Smooth muscle cell (in vitro differentiated cells): Measurements from ENCODE around the gene MAPK8. TPM values are rescaled to one million over a fixed set of nuclear protein-coding genes. Genes with fewer than 3 reads are reported as not detected.

Source experiments
- DNase-seq: peaks from one replicate; lab custom pipeline; 2025; ENCODE audit not compliant: unreplicated experiment; lab: John Stamatoyannopoulos, UW
- H2AFZ ChIP-seq: fragments of 200-600 bp; sonication (generic); 2 replicates; pipeline ENCODE4 v1.6.0; 2016; ENCODE audit warnings: antibody characterized with exemption, low read depth, mild to moderate bottlenecking
- H3F3A ChIP-seq: fragments of 200-600 bp; sonication (generic); 2 replicates; pipeline ENCODE4 v1.6.0; 2017; ENCODE audit warnings: antibody characterized with exemption, low read depth
- H3K27ac ChIP-seq: fragments of 200-600 bp; sonication (generic); 2 replicates; pipeline ENCODE4 v1.5.1; 2016; ENCODE audit warnings: low read depth, mild to moderate bottlenecking
- H3K27me3 ChIP-seq: fragments of 200-600 bp; sonication (generic); 2 replicates; pipeline ENCODE4 v1.6.1; 2016; ENCODE audit warnings: low read depth, mild to moderate bottlenecking
- H3K36me3 ChIP-seq: fragments of 200-600 bp; sonication (generic); 2 replicates; pipeline ENCODE4 v1.5.1; 2016; ENCODE audit warnings: low read depth
- H3K4me1 ChIP-seq: fragments of 200-600 bp; sonication (generic); 2 replicates; pipeline ENCODE4 v1.5.1; 2016; ENCODE audit warnings: low read depth
- H3K4me2 ChIP-seq: fragments of 200-600 bp; sonication (generic); 2 replicates; pipeline ENCODE4 v1.6.0; 2016; ENCODE audit warnings: mild to moderate bottlenecking
- H3K4me3 ChIP-seq: fragments of 200-600 bp; sonication (generic); 2 replicates; pipeline ENCODE4 v1.5.1; 2016; ENCODE audit warnings: mild to moderate bottlenecking
- H3K79me2 ChIP-seq: fragments of 200-600 bp; sonication (generic); 2 replicates; pipeline ENCODE4 v1.6.0; 2016; ENCODE audit warnings: low read depth, mild to moderate bottlenecking
- H3K9ac ChIP-seq: fragments of 200-600 bp; sonication (generic); 2 replicates; pipeline ENCODE4 v1.6.0; 2016; ENCODE audit warnings: low read depth
- H3K9me3 ChIP-seq: fragments of 200-600 bp; sonication (generic); replicated peaks from 2 replicates; pipeline ENCODE4 v1.5.1; 2016; ENCODE audit warnings: low read depth
- H4K20me1 ChIP-seq: fragments of 200-600 bp; sonication (generic); 2 replicates; pipeline ENCODE4 v1.6.0; 2016; ENCODE audit warnings: low read depth
- WGBS: methylation state at CpG from one replicate; pipeline ENCODE4 v1.1.7; 2016; ENCODE audit warnings: low lambda C conversion rate; 5-methylcytosine and 5-hydroxymethylcytosine counted together
- polyA plus RNA-seq: library from polyadenylated mRNA; unstranded; fragments of >200 nt; fragmentation: Nextera tagmentation; extraction: Ambion mirVana; gene quantifications from 2 replicates; pipeline ENCODE4 v1.2.1, GENCODE V29; 2016
- total RNA-seq: library from RNA; depleted of rRNA; stranded (reverse); fragments of >200 nt; gene quantifications from 2 replicates; pipeline ENCODE4 v1.2.3, GENCODE V29; 2014
- TF ChIP-seq, protein P1 (sequence below): fragments of 200-600 bp; sonication (generic); IDR thresholded peaks from 2 replicates; pipeline ENCODE4 v1.5.1; 2017; ENCODE audit warnings: borderline replicate concordance, mild to moderate bottlenecking, antibody characterized with exemption; ENCODE audit not compliant: insufficient read depth, poor library complexity, severe bottlenecking

Gene MAPK8
- total and polyA plus RNA-seq, 2 experiments from 2014 or later = 13.1 to 45.5 TPM

DNA sequence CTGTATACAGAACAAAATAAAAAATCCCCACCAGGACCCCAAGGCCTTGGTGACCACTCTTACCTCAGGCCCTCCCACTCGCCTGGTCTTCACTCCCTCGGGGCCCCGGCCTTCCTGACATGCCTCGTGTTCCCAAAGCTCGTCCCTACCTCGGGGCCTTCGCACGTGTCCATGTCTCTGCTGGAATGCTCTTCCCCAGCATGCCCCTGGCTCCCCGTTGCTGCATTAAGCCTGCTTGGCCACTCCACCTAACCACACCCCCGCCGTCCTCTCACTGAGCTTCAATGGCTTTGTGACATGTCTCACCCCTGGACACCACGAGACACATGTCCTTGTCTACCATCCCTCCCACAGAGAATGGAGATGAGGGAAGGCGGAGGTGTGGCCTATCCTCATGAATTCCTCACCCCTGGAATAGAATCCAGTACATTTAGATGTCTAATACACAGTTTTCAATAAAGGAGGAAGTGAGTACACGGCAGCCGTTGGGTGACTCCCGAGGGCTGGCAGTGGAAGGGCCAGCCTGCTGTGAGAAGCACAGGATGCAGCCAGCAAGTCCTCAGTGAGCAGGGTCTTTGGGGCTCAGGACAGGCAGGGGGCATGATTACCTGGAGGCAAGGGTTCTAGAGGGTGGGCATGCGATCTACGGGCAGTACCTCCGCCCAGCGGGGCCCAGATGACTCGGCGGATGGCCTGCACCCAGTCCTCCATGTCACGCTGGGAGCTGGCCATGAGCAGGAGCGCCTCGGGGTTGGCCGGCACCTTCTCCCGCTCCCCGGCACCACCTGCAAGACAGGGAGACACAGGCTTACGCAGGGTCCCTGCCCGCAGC is 172.7 kb downstream of the MAPK8 start:
- Histone ChIP-seq H3K27me3 (no peaks in the 10 kb centered on the region), H2AFZ (no peak overlapping the region), H3K4me3 (no peak overlapping the region), H3K9me3 (no peaks in the 10 kb centered on the region), H3K4me2 (no peak overlapping the region), H3K27ac (no peak overlapping the region), H3F3A (no peaks in the 10 kb centered on the region), H3K9ac (no peak overlapping the region), H3K4me1 (no peaks in the 10 kb centered on the region), H4K20me1 (no peaks in the 10 kb centered on the region), H3K79me2 (no peaks in the 10 kb centered on the region), H3K36me3 (no peaks in the 10 kb centered on the region)
- DNase-seq = no peak
- TF ChIP-seq, protein P1, sequence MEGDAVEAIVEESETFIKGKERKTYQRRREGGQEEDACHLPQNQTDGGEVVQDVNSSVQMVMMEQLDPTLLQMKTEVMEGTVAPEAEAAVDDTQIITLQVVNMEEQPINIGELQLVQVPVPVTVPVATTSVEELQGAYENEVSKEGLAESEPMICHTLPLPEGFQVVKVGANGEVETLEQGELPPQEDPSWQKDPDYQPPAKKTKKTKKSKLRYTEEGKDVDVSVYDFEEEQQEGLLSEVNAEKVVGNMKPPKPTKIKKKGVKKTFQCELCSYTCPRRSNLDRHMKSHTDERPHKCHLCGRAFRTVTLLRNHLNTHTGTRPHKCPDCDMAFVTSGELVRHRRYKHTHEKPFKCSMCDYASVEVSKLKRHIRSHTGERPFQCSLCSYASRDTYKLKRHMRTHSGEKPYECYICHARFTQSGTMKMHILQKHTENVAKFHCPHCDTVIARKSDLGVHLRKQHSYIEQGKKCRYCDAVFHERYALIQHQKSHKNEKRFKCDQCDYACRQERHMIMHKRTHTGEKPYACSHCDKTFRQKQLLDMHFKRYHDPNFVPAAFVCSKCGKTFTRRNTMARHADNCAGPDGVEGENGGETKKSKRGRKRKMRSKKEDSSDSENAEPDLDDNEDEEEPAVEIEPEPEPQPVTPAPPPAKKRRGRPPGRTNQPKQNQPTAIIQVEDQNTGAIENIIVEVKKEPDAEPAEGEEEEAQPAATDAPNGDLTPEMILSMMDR = no peak
- WGBS = 96% methylated on average over 30 of the region's 30 CpGs

DNA sequence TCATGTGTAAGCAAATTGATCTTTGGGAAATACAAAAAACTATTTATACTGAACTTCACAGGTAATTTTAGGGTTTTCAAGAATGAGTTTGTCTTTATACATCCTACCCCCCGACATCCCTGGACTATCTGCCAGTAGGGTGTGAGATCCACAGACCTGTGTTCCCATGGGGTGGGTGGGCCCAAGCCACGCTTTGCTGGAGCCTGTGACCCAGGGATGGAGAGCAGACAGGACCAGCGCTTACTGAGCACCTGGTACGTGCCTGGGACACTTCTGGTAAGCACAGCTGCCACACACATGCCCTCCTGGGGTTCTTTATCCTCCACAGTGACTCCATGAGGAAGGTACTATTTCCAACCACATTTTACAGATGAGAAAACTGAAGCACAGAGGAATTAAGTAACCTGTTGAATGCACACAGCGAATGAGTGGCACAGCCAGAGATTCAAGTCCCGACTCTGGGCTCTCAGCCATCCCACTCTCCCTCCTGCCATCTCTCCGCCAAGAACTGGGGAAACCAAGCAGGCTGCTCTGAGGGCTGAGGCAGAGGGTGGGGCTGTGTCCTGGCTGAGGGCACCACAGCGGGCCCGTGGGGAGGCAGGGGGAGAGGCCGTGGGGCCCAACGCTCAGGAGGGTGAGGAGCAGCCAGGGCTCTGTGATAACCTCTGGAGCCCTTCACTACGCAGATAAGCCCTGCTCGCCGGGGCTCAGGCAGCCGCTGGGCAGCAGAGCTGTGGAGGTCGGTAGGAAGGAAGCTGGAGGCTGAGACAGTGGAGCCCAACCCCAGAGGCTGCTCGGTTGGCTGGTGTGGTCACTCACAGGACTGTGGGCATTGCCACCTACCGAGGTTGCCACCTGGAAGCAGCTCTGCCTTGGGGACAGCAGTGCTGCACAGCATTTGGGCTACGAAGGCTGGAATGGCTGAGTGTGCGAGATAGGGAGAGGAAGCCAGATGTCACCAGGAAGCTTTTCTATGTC is 174.2 kb downstream of the MAPK8 start:
- H3K4me2 ChIP-seq = no peak overlapping the region
- WGBS = 83% methylated on average over 20 of the region's 20 CpGs
- TF ChIP-seq, protein P1 = no peak
- no peak overlapping the region for H3K4me3 ChIP-seq
- H3K9me3 ChIP-seq = no peaks in the 10 kb centered on the region
- H3K27ac ChIP-seq = no peak overlapping the region
- H2AFZ ChIP-seq = no peak overlapping the region
- H4K20me1 ChIP-seq = no peaks in the 10 kb centered on the region
- H3K79me2 ChIP-seq = no peaks in the 10 kb centered on the region
- H3K9ac ChIP-seq = no peak overlapping the region
- no peaks in the 10 kb centered on the region for H3K4me1 ChIP-seq
- no peaks in the 10 kb centered on the region for H3F3A ChIP-seq
- DNase-seq = no peak
- H3K36me3 ChIP-seq = no peaks in the 10 kb centered on the region
- no peaks in the 10 kb centered on the region for H3K27me3 ChIP-seq

DNA sequence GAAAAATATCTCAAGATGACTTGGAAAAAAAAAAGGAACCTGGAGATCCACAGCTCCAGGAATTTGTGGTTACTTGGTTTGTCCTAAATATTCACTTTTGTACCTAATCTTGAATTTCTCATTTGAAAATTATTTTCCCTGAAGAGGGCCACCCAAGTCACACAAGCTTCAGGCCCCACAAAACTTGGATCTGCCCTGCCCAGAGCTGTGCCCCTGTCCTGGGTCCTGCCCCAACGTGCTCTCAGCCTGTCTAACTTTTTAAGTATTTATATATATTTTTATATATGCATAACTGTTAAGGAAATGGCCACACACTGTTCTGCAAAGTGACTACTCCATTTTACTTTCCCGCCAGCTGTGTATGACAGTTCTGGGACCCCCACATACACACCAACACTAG is 174.9 kb downstream of the MAPK8 start:
- DNase-seq = no peak
- H3K36me3 ChIP-seq = no peaks in the 10 kb centered on the region
- no peak overlapping the region for H3K4me2 ChIP-seq
- no peaks in the 10 kb centered on the region for H3K79me2 ChIP-seq
- no peaks in the 10 kb centered on the region for H3F3A ChIP-seq
- no peak overlapping the region for H2AFZ ChIP-seq
- no peak overlapping the region for H3K9ac ChIP-seq
- H3K9me3 ChIP-seq = no peaks in the 10 kb centered on the region
- no peak overlapping the region for H3K27ac ChIP-seq
- H3K27me3 ChIP-seq = no peaks in the 10 kb centered on the region
- WGBS = 87% methylated on average over 2 of the region's 2 CpGs
- TF ChIP-seq, protein P1 = no peak
- no peaks in the 10 kb centered on the region for H4K20me1 ChIP-seq
- no peaks in the 10 kb centered on the region for H3K4me1 ChIP-seq
- no peak overlapping the region for H3K4me3 ChIP-seq
